Transverse colon (tissue), 3 donors: ENCODE results near the gene C2CD2L.
"Not testable (repeated sequence)": the region's sequence is repeated elsewhere in the genome, so short reads cannot be mapped to it uniquely, and the experiment has no call there.

Experiments
- POLR2A ChIP-seq: fragments of 450-650 bp; IDR thresholded peaks from one replicate; pipeline ENCODE4 v1.6.1; 2016; ENCODE audit warnings: antibody characterized with exemption, mild to moderate bottlenecking, moderate library complexity
- TF ChIP-seq, protein P1 (sequence below), 5 experiments: fragments of 200-600 bp in 3 of 5; fragments of 450-650 bp in 2 of 5; sonication (generic) in 3 of 5; IDR thresholded peaks; 1 replicate in 2 of 5; 2 replicates in 3 of 5; pipeline ENCODE4 v1.5.1; 2016 to 2017; ENCODE audit warnings: antibody characterized with exemption in 5 of 5, inconsistent platforms in 3 of 5, mild to moderate bottlenecking in 2 of 5, moderate library complexity in 1 of 5

GRCh38 chr11:119059128-119059527 lies 48.0 kb upstream of the C2CD2L start:
- TF ChIP-seq, protein P1, sequence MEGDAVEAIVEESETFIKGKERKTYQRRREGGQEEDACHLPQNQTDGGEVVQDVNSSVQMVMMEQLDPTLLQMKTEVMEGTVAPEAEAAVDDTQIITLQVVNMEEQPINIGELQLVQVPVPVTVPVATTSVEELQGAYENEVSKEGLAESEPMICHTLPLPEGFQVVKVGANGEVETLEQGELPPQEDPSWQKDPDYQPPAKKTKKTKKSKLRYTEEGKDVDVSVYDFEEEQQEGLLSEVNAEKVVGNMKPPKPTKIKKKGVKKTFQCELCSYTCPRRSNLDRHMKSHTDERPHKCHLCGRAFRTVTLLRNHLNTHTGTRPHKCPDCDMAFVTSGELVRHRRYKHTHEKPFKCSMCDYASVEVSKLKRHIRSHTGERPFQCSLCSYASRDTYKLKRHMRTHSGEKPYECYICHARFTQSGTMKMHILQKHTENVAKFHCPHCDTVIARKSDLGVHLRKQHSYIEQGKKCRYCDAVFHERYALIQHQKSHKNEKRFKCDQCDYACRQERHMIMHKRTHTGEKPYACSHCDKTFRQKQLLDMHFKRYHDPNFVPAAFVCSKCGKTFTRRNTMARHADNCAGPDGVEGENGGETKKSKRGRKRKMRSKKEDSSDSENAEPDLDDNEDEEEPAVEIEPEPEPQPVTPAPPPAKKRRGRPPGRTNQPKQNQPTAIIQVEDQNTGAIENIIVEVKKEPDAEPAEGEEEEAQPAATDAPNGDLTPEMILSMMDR (IDR thresholded peaks at IDR 0.05) = not testable (repeated sequence)
- not testable (repeated sequence) for TF ChIP-seq POLR2A
